ENCODE data around the gene APOE.
"Not testable (repeated sequence)": the region's sequence is repeated elsewhere in the genome, so short reads cannot be mapped to it uniquely, and the experiment has no call there.

The APOE gene

DNA sequence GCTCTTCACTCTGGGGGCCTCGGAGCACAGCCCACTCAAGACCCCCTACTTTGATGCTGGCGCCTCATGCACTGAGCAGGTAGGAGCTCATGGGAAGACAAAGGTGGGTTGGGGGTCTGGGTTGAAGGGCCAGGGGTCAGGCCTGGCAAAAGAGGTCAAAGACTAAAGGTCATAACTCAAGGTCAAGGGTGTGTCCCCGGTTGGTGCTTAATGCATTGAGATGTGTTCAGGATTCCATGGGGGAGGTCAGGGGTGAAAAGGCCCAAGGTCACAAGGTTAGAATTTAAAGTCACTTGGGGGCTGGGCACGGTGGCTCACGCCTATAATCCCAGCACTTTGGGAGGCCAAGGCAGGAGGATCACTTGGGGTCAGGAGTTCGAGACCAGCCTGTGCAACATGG lies 19.5 kb upstream of the APOE start:
- DNase-seq, result no peak

DNA sequence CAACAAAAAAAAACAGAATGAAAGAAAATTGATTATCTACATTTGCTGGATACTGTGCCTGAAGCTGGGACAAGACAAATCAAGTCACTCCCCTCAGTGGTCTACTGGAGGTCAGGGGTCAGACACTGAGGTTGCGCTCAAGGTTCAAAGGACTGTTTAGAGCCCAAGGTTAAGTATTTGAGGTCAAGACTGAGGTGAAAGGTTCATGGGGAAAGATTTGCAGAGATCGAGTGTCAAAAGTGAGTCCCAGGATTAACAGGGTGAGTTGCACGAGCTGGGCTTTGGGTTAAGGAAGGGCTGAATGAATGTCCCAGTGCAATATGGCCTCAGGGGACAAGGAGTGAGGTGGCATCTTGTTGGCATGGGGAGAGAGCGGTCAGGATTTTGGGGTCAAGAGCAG lies 17.9 kb upstream of the APOE start:
- no peak for DNase-seq

DNA sequence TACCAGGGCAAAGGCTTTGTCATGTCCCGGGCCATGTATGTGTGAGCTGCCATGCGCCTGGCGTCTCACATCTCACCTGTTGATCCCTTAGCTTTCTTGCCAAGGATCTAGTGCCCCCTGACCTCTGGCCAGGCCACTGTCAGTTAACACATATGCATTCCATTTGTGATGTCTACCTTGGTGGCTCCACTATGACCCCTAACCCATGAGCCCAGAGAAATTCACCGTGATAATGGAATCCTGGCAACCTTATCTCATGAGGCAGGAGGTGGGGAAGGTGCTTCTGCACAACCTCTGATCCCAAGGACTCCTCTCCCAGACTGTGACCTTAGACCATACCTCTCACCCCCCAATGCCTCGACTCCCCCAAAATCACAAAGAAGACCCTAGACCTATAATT lies 17.3 kb upstream of the APOE start:
- not testable (repeated sequence) for DNase-seq

DNA sequence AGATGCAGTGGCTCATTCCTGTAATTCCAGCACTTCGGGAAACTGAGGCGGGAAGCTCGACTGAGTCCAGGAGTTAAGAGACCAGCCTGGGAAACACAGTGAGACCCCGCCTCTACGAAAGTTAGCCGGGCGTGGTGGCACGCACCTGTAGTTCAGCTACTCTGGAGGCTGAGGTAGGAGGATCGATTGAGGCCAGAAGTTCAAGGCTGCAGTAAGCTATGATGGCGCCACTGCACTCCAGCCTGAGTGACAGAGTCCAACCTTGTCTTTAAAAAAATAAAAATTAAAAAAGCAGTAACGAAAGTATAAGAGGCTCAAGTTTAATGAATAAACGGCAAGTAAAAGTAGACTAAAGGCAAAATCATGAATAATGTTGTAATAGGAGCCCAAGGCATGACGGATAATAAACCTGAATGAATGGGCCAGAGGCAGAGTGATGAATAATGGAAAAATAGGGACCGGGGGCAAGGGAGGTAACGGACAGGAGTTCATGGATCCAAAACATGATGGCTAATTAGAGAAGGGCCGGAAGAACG lies 15.7 kb upstream of the APOE start:
- no peak for DNase-seq

DNA sequence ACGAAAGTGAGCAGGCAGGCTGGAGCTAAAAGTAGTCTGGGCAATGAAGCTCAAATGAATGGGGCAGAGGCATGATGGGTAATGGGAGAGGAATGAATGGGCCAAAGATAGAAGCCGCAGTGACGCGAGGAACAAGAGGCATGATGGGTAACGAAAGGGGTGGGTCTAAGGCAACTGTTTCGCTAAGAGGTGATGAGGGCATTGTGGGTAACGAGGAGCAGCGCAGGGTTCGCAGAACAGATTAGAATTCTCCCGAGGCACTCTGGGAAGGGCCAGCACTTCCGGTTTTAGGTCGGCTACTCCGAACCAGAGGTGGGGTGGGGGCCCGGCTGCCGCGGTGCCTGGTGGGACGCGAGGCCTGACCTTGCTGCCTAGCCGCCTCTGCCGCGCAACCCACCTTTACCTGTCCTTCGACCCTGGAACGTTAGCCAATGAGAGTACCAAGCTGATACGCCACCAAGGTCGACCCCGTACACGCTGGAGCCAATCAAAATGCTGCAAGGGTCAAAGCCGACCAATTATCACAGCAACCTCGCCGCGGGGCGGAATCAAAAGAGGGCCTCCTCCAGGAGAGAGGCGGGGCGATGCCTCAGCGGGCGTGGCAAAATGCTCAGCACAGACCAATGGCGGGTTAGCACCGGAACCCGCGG lies 15.1 kb upstream of the APOE start:
- DNase-seq, result peak; percentile 100

DNA sequence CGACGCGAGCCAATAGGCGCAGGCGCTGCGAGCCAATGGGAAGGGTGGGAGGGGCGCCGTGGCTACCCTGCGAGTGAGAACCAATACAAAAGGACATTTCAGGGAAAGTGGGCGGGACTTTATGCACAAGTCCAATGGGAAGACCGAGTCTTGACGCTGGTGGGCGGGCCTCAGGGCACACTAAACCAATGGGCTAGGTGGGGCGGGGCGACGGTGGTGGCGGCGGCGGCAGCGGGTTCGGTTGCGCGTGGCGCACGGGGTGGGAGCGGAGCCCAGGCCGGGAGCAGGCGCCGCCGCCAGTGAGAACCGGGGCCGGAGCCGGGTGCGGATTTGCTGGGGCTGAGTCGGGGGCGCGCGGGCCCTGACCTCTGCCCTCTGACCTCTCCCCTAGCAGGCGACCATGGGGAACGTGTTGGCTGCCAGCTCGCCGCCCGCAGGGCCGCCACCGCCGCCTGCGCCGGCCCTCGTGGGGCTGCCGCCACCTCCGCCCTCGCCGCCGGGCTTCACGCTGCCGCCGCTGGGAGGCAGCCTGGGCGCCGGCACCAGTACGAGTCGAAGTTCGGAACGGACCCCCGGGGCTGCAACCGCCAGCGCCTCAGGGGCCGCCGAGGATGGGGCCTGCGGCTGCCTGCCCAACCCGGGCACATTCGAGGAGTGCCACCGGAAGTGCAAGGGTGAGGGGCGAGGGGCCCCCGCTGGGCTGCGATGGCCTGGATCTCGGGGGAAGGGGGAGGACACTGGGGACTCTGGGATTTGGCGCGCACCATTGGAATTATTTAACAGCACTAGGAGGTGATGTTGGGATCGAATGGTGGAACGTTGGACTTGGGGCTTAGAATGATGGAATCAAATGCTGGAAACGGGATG lies 14.3 kb upstream of the APOE start, which contains the start of gene TOMM40:
Gene TOMM40, plus strand, starts transcription at position 239 of the 867 bp plus-strand sequence. Its CDS starts 162 bp downstream, at position 401.
- no peak for DNase-seq

DNA sequence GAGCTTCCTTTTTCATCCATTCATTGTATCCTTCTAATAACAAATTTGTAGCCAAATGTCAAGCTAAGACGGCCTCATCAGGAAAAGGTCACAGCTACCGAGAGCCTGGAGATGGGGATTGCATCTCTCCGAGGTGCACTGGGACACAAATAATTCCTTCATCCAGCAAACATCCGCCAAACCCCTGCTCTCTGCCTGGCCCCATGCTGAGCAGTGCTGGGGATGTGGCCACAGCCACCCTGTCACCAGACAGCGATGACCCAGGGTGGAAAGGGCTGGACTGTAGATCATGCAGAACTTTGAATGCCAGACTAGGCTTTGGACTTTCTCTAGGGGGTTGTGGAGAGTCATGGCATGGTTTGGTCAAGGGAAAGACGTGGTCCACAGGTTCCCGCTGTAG lies 12.7 kb upstream of the APOE start:
- no peak for DNase-seq

DNA sequence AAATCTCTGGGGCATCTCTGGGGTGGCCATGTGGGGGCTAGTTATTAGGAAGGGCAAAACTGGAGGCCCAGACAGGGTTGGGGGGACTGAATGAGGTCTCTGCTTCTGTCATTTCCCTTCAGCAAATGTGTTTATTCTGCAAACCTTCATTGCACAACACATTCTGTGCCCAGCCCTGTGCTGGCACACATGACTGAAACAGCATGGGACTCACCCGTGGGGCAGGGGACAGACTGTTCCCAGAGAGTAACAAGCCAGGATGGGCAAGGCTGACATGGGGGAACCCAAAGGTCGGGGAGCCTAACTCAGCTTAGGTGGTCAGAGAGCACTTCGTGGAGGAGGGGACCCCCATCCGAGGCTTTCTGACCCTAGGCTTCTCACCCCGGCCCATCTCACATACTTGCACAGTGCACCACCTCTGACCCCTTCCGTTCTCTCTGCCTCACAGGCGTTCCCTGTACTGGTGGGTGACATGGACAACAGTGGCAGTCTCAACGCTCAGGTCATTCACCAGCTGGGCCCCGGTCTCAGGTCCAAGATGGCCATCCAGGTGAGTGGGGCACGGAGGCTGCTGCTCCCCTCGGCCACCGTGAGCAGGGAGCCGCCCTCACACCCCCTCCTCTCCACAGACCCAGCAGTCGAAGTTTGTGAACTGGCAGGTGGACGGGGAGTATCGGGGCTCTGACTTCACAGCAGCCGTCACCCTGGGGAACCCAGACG lies 12.1 kb upstream of the APOE start:
- DNase-seq, result no peak

DNA sequence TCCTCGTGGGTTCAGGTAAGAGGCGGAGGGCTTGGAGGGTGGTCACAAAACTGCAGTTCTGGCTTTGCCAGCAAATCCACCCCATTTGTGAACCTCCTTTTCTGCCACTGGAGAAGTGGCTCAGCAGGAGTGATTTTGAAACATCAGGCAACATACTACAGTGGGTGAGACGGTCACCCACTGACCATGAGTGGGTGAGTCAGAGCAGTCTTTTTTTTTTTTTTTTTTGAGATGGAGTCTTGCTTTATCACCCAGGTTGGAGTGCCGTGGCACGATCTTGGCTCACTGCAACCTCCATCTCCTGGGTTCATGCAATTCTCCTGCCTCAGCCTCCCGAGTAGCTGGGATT lies 11.6 kb upstream of the APOE start:
- no peak for DNase-seq

DNA sequence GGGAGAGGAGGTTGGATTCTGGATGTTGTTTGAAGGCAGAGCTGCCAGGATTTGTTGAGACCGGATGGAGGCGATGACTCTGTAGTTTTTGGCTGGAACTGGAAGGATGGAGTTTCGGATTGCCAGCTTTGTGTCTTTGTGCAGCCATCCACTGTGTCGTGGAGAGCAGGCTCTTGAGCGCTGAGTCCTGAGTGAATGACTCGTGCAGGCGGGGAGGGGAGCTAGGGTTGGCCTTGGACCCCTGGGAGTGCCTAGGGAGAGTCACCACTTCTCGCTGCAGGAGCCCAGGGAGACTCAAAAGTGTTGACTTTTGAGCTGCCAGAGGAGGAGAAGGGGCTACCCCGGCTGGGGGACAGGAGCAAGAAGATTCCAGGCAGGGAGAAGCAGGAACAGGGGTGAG lies 10.7 kb upstream of the APOE start:
- DNase-seq, result no peak

DNA sequence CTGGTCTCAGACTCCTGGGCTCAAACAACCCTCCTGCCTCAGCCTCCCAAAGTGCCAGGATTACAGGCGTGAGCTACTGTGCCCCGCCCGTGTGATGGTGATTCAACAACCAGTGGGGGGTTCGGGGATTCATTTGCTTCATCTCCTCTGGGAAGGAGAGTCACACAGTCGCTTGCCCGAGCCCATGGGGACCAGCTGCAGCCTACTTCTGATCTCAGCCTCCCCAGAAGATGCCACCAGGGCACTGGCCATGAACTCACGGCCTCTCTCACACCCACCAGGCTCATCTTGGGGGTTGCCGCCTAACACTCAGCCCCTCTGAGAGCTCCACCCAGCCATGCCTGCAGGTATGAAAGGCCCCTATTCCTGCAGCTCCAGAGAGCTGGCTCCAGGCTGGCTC lies 7.8 kb upstream of the APOE start:
- DNase-seq, result no peak

DNA sequence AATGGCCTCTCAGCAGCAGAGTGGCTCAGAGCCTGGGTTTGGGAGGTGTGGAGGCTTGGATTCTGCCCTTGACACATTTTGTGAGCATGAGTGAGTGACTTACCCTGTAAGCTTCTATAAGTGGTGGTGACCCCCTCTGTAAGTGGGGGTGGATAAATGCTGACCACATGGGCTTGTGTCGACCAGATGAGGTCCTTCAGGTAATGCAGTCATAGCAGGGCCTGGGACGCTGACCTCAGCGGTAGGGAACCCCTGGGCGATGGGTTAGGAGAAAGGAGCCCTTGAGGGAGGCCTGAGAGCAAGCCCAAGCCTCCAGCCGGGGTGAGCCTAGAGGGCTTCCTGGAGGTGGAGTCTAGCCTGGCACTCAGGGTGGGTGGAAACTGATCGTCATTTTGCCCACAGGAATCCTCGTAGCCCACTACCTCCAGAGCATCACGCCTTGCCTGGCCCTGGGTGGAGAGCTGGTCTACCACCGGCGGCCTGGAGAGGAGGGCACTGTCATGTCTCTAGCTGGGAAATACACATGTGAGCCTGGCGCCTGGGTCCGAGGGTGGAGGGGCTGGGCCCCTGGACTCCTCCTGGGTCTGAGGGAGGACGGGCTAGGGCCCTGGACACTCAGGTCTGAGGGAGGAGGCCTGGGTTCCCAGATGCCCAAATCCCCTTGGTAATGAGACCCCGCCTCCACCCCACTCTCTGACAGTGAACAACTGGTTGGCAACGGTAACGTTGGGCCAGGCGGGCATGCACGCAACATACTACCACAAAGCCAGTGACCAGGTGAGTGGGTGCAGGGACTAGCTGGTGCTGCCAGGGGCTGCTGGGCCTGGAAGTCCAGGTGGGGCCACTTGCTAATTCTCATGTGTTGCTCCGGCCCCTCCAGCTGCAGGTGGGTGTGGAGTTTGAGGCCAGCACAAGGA lies 5.0 kb upstream of the APOE start:
- no peak for DNase-seq

DNA sequence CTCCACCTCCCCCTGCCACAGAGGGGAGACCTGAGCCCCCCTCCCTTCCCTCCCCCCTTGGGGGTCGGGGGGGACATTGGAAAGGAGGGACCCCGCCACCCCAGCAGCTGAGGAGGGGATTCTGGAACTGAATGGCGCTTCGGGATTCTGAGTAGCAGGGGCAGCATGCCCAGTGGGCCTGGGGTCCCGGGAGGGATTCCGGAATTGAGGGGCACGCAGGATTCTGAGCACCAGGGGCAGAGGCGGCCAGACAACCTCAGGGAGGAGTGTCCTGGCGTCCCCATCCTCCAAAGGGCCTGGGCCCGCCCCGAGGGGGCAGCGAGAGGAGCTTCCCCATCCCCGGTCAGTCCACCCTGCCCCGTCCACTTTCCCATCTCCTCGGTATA lies 2.4 kb upstream of the APOE start:
- no peak for DNase-seq

DNA sequence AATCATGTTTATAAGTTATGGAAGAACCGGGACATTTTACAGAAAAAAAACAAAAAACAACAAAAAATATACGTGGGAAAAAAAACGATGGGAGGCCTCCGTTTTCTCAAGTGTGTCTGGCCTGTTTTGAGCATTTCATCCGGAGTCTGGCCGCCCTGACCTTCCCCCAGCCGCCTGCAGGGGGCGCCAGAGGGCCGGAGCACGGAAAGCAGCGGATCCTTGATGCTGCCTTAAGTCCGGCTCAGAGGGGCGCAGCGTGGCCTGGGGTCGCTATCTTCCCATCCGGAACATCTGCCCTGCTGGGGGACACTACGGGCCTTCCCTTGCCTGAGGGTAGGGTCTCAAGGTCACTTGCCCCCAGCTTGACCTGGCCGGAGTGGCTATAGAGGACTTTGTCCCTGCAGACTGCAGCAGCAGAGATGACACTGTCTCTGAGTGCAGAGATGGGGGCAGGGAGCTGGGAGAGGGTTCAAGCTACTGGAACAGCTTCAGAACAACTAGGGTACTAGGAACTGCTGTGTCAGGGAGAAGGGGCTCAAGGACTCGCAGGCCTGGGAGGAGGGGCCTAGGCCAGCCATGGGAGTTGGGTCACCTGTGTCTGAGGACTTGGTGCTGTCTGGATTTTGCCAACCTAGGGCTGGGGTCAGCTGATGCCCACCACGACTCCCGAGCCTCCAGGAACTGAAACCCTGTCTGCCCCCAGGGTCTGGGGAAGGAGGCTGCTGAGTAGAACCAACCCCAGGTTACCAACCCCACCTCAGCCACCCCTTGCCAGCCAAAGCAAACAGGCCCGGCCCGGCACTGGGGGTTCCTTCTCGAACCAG lies 1.8 kb upstream of the APOE start:
- peak; percentile 62 for DNase-seq

DNA sequence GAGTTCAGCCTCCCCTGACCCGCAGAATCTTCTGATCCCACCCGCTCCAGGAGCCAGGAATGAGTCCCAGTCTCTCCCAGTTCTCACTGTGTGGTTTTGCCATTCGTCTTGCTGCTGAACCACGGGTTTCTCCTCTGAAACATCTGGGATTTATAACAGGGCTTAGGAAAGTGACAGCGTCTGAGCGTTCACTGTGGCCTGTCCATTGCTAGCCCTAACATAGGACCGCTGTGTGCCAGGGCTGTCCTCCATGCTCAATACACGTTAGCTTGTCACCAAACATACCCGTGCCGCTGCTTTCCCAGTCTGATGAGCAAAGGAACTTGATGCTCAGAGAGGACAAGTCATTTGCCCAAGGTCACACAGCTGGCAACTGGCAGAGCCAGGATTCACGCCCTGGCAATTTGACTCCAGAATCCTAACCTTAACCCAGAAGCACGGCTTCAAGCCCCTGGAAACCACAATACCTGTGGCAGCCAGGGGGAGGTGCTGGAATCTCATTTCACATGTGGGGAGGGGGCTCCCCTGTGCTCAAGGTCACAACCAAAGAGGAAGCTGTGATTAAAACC lies 1.1 kb upstream of the APOE start:
- DNase-seq, result no peak

DNA sequence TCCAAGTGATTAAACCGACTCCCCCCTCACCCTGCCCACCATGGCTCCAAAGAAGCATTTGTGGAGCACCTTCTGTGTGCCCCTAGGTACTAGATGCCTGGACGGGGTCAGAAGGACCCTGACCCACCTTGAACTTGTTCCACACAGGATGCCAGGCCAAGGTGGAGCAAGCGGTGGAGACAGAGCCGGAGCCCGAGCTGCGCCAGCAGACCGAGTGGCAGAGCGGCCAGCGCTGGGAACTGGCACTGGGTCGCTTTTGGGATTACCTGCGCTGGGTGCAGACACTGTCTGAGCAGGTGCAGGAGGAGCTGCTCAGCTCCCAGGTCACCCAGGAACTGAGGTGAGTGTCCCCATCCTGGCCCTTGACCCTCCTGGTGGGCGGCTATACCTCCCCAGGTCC lies 2.0 kb downstream of the APOE start:
- DNase-seq, result no peak

DNA sequence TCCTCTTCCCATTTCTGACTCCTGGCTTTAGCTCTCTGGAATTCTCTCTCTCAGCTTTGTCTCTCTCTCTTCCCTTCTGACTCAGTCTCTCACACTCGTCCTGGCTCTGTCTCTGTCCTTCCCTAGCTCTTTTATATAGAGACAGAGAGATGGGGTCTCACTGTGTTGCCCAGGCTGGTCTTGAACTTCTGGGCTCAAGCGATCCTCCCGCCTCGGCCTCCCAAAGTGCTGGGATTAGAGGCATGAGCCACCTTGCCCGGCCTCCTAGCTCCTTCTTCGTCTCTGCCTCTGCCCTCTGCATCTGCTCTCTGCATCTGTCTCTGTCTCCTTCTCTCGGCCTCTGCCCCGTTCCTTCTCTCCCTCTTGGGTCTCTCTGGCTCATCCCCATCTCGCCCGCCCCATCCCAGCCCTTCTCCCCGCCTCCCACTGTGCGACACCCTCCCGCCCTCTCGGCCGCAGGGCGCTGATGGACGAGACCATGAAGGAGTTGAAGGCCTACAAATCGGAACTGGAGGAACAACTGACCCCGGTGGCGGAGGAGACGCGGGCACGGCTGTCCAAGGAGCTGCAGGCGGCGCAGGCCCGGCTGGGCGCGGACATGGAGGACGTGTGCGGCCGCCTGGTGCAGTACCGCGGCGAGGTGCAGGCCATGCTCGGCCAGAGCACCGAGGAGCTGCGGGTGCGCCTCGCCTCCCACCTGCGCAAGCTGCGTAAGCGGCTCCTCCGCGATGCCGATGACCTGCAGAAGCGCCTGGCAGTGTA lies 2.7 kb downstream of the APOE start:
- no peak for DNase-seq

DNA sequence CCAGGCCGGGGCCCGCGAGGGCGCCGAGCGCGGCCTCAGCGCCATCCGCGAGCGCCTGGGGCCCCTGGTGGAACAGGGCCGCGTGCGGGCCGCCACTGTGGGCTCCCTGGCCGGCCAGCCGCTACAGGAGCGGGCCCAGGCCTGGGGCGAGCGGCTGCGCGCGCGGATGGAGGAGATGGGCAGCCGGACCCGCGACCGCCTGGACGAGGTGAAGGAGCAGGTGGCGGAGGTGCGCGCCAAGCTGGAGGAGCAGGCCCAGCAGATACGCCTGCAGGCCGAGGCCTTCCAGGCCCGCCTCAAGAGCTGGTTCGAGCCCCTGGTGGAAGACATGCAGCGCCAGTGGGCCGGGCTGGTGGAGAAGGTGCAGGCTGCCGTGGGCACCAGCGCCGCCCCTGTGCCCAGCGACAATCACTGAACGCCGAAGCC lies 3.3 kb downstream of the APOE start:
- DNase-seq, result no peak

DNA sequence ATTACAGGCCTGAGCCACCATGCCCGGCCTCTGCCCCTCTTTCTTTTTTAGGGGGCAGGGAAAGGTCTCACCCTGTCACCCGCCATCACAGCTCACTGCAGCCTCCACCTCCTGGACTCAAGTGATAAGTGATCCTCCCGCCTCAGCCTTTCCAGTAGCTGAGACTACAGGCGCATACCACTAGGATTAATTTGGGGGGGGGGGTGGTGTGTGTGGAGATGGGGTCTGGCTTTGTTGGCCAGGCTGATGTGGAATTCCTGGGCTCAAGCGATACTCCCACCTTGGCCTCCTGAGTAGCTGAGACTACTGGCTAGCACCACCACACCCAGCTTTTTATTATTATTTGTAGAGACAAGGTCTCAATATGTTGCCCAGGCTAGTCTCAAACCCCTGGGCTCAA lies 4.2 kb downstream of the APOE start:
- DNase-seq, result no peak

DNA sequence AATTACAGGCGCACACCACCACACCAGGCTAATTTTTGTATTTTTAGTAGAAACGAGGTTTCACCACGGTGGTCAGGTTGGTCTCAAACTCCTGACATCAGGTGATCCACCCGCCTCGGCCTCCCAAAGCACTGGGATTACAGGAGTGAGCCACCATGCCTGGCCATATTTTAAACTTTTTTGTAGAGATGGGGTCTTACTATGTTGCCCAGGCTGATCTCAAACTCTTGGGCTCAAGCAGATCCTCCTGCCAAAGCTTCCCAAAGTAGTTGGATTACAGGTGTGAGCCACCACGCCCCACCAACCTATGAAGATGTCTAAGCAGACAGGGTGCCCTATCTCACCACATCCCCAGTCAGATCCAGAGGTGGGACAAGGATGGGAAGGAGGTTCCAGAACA lies 6.3 kb downstream of the APOE start:
- DNase-seq, result not testable (repeated sequence)

All from activated CD4-positive, alpha-beta T cell treated with anti-CD3 and anti-CD28 coated beads for 1 hour (primary cell).